Dendritic cell treated with granulocyte-macrophage colony-stimulating factor and Interleukin-4, amounts not matched to agents 40 ng/mL and 50 ng/mL, for 4 days (primary cell): ENCODE results near the gene GPR160.
"Not testable (repeated sequence)": the region's sequence is repeated elsewhere in the genome, so short reads cannot be mapped to it uniquely, and the experiment has no call there.

ENCODE experiments used
- H3K27ac Mint-ChIP-seq: one replicate; pipeline ENCODE4 v1.8.0; 2022; ENCODE audit warnings: mild to moderate bottlenecking, mixed read lengths
- H3K27me3 Mint-ChIP-seq: one replicate; pipeline ENCODE4 v1.8.0; 2022; ENCODE audit warnings: mild to moderate bottlenecking, mixed read lengths
- H3K36me3 Mint-ChIP-seq: one replicate; pipeline ENCODE4 v1.8.0; 2022; ENCODE audit warnings: low read depth, mixed read lengths
- H3K4me1 Mint-ChIP-seq: one replicate; pipeline ENCODE4 v1.8.0; 2022; ENCODE audit warnings: low read depth, mixed read lengths
- H3K4me3 Mint-ChIP-seq: one replicate; pipeline ENCODE4 v1.8.0; 2022; ENCODE audit warnings: mild to moderate bottlenecking, moderate library complexity, mixed read lengths
- H3K9me3 Mint-ChIP-seq: one replicate; pipeline ENCODE4 v1.8.0; 2022; ENCODE audit warnings: mixed read lengths
- intact Hi-C: fragments of 100-400 bp; cut with micrococcal nuclease; formaldehyde crosslinking; loops from one replicate; pipeline ENCODE4 v1.15.0; 2022

The GPR160 gene

GRCh38 chr3:170012683-170013400, 25.0 kb upstream of the GPR160 start:
- Mint-ChIP-seq H3K4me1 (no peaks in the 10 kb centered on the region), H3K27ac (no peak overlapping the region), H3K4me3 (no peak overlapping the region), H3K27me3 (no peaks in the 10 kb centered on the region), H3K36me3 (no peaks in the 10 kb centered on the region), H3K9me3 (no peaks in the 10 kb centered on the region)
- intact Hi-C loops = no loop called here

GRCh38 chr3:170016057-170016456, 21.7 kb upstream of the GPR160 start:
- intact Hi-C loops = no loop called here
- H3K4me3 Mint-ChIP-seq = no peak overlapping the region
- no peaks in the 10 kb centered on the region for H3K9me3 Mint-ChIP-seq

DNA sequence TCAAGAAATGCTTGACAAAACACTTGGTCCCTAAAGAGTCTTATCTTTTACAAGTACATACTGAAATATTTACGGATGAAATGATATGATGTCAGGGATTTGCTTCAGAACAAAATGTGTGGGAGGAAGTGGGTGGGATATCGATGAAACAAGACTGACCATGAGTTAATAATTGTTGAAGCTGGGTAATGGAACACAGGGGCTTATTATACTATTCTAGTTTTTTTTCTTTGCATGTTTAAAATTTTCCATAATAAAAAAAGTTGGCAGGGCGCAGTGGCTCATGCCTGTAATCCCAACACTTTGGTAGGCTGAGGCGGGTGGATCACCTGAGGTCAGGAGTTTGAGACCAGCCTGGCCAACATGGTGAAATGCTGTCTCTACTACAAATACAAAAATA, 18.5 kb upstream of the GPR160 start:
- H3K4me3 Mint-ChIP-seq, H3K4me1 Mint-ChIP-seq, H3K27ac Mint-ChIP-seq, H3K27me3 Mint-ChIP-seq, H3K36me3 Mint-ChIP-seq, intact Hi-C loops, H3K9me3 Mint-ChIP-seq: not testable (repeated sequence)

More at GRCh38 chr3:170016057-170016456, 21.7 kb upstream of the GPR160 start:
- no peak overlapping the region for H3K27ac Mint-ChIP-seq
- no peaks in the 10 kb centered on the region for H3K4me1 Mint-ChIP-seq
- H3K27me3 Mint-ChIP-seq = no peaks in the 10 kb centered on the region
- H3K36me3 Mint-ChIP-seq = no peaks in the 10 kb centered on the region

DNA sequence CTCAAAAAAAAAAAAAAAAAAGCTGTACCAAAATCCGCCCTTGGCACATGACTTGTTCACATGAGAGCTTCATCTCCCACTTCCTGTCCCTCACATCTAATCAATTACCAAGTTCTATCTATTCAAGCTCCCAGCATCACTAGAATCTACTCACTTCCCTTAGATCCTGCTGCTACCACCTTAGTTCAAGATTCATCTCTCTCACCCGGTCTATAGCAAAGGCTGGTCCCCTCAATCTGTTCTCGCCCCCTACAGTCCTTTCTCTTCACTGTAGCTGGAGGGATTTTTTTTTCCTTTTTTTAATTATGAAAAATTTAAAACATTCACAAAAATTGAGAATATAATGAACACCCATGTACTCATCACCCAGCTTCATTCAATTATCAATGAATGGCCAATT, 16.7 kb upstream of the GPR160 start:
- H3K36me3 Mint-ChIP-seq = no peaks in the 10 kb centered on the region
- H3K9me3 Mint-ChIP-seq = no peaks in the 10 kb centered on the region
- intact Hi-C loops = no loop called here
- H3K27me3 Mint-ChIP-seq = no peaks in the 10 kb centered on the region
- H3K4me1 Mint-ChIP-seq = peaks cover 17% of the 10 kb centered on the region
- H3K4me3 Mint-ChIP-seq = no peak overlapping the region
- no peak overlapping the region for H3K27ac Mint-ChIP-seq

GRCh38 chr3:170022336-170022735, 15.5 kb upstream of the GPR160 start:
- intact Hi-C loops = no loop called here

GRCh38 chr3:170023165-170023564, 14.6 kb upstream of the GPR160 start:
- Mint-ChIP-seq H3K36me3 (no peaks in the 10 kb centered on the region), H3K27ac (no peak overlapping the region), H3K4me1 (peaks cover 23% of the 10 kb centered on the region), H3K4me3 (no peak overlapping the region), H3K9me3 (no peaks in the 10 kb centered on the region), H3K27me3 (no peaks in the 10 kb centered on the region)
- intact Hi-C loops = no loop called here

More at GRCh38 chr3:170022336-170022735, 15.5 kb upstream of the GPR160 start:
- Mint-ChIP-seq H3K9me3 (no peaks in the 10 kb centered on the region), H3K4me3 (no peak overlapping the region), H3K27ac (no peak overlapping the region), H3K4me1 (peaks cover 23% of the 10 kb centered on the region), H3K27me3 (no peaks in the 10 kb centered on the region), H3K36me3 (no peaks in the 10 kb centered on the region)

GRCh38 chr3:170024581-170024980, 13.2 kb upstream of the GPR160 start:
- Mint-ChIP-seq H3K27me3 (peaks cover 1% of the 10 kb centered on the region), H3K4me3 (no peak overlapping the region), H3K9me3 (no peaks in the 10 kb centered on the region), H3K4me1 (peaks cover 23% of the 10 kb centered on the region), H3K27ac (no peak overlapping the region), H3K36me3 (no peaks in the 10 kb centered on the region)
- intact Hi-C loops = no loop called here

GRCh38 chr3:170027233-170028102, 10.3 kb upstream of the GPR160 start:
- Mint-ChIP-seq H3K4me1 (peaks cover 23% of the 10 kb centered on the region), H3K9me3 (no peaks in the 10 kb centered on the region), H3K36me3 (no peaks in the 10 kb centered on the region), H3K27ac (no peak overlapping the region), H3K4me3 (no peak overlapping the region), H3K27me3 (peaks cover 1% of the 10 kb centered on the region)
- intact Hi-C loops = no loop called here

DNA sequence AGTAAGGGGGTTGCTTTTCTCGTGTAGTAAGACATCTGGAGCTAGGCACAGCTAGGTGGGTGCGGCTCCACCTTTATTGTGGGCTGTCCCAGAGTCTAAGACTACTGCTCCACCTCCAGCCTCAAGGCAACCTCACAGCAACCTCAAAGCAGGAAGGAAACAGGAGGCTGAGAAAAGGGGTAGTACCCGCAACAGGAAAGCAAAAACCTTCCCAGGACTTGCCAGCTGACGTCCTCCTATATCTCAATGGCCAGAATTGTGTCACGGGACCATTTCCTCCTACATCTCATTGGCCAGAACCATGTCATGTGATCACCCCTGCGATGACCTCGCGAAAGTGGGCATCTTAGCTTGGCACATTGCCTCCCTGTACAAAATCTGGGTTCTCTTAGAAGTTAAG, 4.3 kb upstream of the GPR160 start:
- H3K4me3 Mint-ChIP-seq = no peak overlapping the region
- H3K27me3 Mint-ChIP-seq = peaks cover 1% of the 10 kb centered on the region
- peaks cover 3% of the 10 kb centered on the region for H3K36me3 Mint-ChIP-seq
- no peaks in the 10 kb centered on the region for H3K9me3 Mint-ChIP-seq
- no peak overlapping the region for H3K27ac Mint-ChIP-seq
- peaks cover 10% of the 10 kb centered on the region for H3K4me1 Mint-ChIP-seq
- intact Hi-C loops = no loop called here

- intact Hi-C loops = loop anchor here (5.0 kb wide), 1 partner anchor 71 kb away; the partner anchor contains the start of gene SEC62
- peaks cover 15% of the 10 kb centered on the region for H3K36me3 Mint-ChIP-seq
- H3K9me3 Mint-ChIP-seq = no peaks in the 10 kb centered on the region
- H3K27ac Mint-ChIP-seq = peak overlapping the region; percentile 78
- H3K4me3 Mint-ChIP-seq = peak overlapping the region; percentile 85
- peaks cover 49% of the 10 kb centered on the region for H3K4me1 Mint-ChIP-seq
- no peaks in the 10 kb centered on the region for H3K27me3 Mint-ChIP-seq
These were observed 777 bp downstream of the GPR160 start for GRCh38 chr3:170038434-170039110.

- no peaks in the 10 kb centered on the region for H3K9me3 Mint-ChIP-seq
- intact Hi-C loops = no loop called here
- H3K4me1 Mint-ChIP-seq = peaks cover 61% of the 10 kb centered on the region
- no peak overlapping the region for H3K4me3 Mint-ChIP-seq
- peaks cover 15% of the 10 kb centered on the region for H3K36me3 Mint-ChIP-seq
- H3K27me3 Mint-ChIP-seq = no peaks in the 10 kb centered on the region
- peak overlapping the region; percentile 58 for H3K27ac Mint-ChIP-seq
These were observed 2.6 kb downstream of the GPR160 start for GRCh38 chr3:170040418-170040817.

GRCh38 chr3:170043506-170043905, 5.7 kb downstream of the GPR160 start:
- Mint-ChIP-seq H3K4me1 (peaks cover 72% of the 10 kb centered on the region), H3K4me3 (no peak overlapping the region), H3K36me3 (peaks cover 12% of the 10 kb centered on the region), H3K9me3 (no peaks in the 10 kb centered on the region), H3K27me3 (no peaks in the 10 kb centered on the region), H3K27ac (peak overlapping the region; percentile 90)
- intact Hi-C loops = no loop called here

GRCh38 chr3:170044271-170044670, 6.5 kb downstream of the GPR160 start:
- Mint-ChIP-seq H3K27ac (peak overlapping the region; percentile 90), H3K9me3 (no peaks in the 10 kb centered on the region), H3K4me1 (peaks cover 66% of the 10 kb centered on the region), H3K27me3 (no peaks in the 10 kb centered on the region), H3K4me3 (peak overlapping the region; percentile 65), H3K36me3 (peaks cover 7% of the 10 kb centered on the region)
- intact Hi-C loops = loop anchor here (2.0 kb wide), 1 partner anchor 137 kb away; the partner anchor contains the start of gene PHC3

- peaks cover 65% of the 10 kb centered on the region for H3K4me1 Mint-ChIP-seq
- H3K27me3 Mint-ChIP-seq = no peaks in the 10 kb centered on the region
- H3K27ac Mint-ChIP-seq = peak overlapping the region; percentile 90
- no peaks in the 10 kb centered on the region for H3K9me3 Mint-ChIP-seq
- H3K4me3 Mint-ChIP-seq = peak overlapping the region; percentile 65
- H3K36me3 Mint-ChIP-seq = peaks cover 7% of the 10 kb centered on the region
- intact Hi-C loops = loop anchor here (2.0 kb wide), 1 partner anchor 136 kb away; the partner anchor contains the start of gene PHC3
These were observed 7.0 kb downstream of the GPR160 start for GRCh38 chr3:170044795-170045244.
